Stimulated activated CD8-positive, alpha-beta memory T cell treated with anti-CD3 and anti-CD28 coated beads, Interleukin-7, amount 100 ng/mL, for 24 hours (primary cell): ENCODE data around the gene NR3C1.
A peak's percentile ranks its signal among the peaks of the same experiment; 100 is the strongest.

Experiments used
- DNase-seq: peaks from one replicate; pipeline ENCODE4 v3.0.0-alpha.2; 2020; ENCODE audit warnings: low read depth

NR3C1 gene

GRCh38 chr5:143426437-143426991 is 23.0 kb upstream of the NR3C1 start:
- no peak for DNase-seq

GRCh38 chr5:143425835-143426234 is 22.3 kb upstream of the NR3C1 start:
- no peak for DNase-seq

GRCh38 chr5:143418140-143418866 is 14.8 kb upstream of the NR3C1 start:
- DNase-seq, result no peak

- DNase-seq, result no peak
Measured at GRCh38 chr5:143417503-143418139, 14.1 kb upstream of the NR3C1 start.

- DNase-seq, result no peak
Measured at GRCh38 chr5:143416411-143416810, 12.9 kb upstream of the NR3C1 start.

- DNase-seq, result no peak
Measured at GRCh38 chr5:143413958-143414669, 10.6 kb upstream of the NR3C1 start.

- no peak for DNase-seq
Measured at GRCh38 chr5:143412661-143413342, 9.3 kb upstream of the NR3C1 start.

GRCh38 chr5:143409926-143410325 is 6.4 kb upstream of the NR3C1 start:
- no peak for DNase-seq

- no peak for DNase-seq
Measured at GRCh38 chr5:143406408-143406807, 2.9 kb upstream of the NR3C1 start.

- no peak for DNase-seq
Measured at GRCh38 chr5:143405849-143406098, 2.3 kb upstream of the NR3C1 start.

- peak; percentile 59 for DNase-seq
Measured at GRCh38 chr5:143405063-143405848, 1.8 kb upstream of the NR3C1 start.

GRCh38 chr5:143404416-143405062 is 1.1 kb upstream of the NR3C1 start:
- peak; percentile 46 for DNase-seq

GRCh38 chr5:143403334-143403592 is 223 bp downstream of the NR3C1 start:
- no peak for DNase-seq

- peak; percentile 26 for DNase-seq
Measured at GRCh38 chr5:143402553-143403333, 743 bp downstream of the NR3C1 start.

GRCh38 chr5:143402017-143402552 is 1.4 kb downstream of the NR3C1 start:
- DNase-seq, result no peak

- DNase-seq, result no peak
Measured at GRCh38 chr5:143401227-143402016, 2.1 kb downstream of the NR3C1 start.

GRCh38 chr5:143400541-143401226 is 2.8 kb downstream of the NR3C1 start:
- no peak for DNase-seq

GRCh38 chr5:143399616-143400540 is 3.6 kb downstream of the NR3C1 start:
- no peak for DNase-seq
